Stimulated activated CD4-positive, alpha-beta T cell treated with anti-CD3 and anti-CD28 coated beads, Interleukin-4, amount 100 ng/mL, for 24 hours (primary cell): ENCODE data around the gene HADHA.
"Not testable (repeated sequence)": the region's sequence is repeated elsewhere in the genome, so short reads cannot be mapped to it uniquely, and the experiment has no call there.

Experiments used
- DNase-seq: peaks from one replicate; pipeline ENCODE4 v3.0.0-alpha.2; 2020

HADHA gene

GRCh38 chr2:26172871-26173775, 71.3 kb downstream of the HADHA start, which contains the start of gene GAREM2:
GAREM2 (plus strand) TSS chr2:26173088; CDS start chr2:26173221, 133 bp downstream.
- DNase-seq, result no peak

- no peak for DNase-seq
Observed at GRCh38 chr2:26172189-26172870, 72.1 kb downstream of the HADHA start.

- no peak for DNase-seq
Observed at GRCh38 chr2:26170795-26171194, 73.6 kb downstream of the HADHA start.

GRCh38 chr2:26169681-26170414, 74.6 kb downstream of the HADHA start:
- DNase-seq, result no peak

GRCh38 chr2:26169226-26169625, 75.2 kb downstream of the HADHA start:
- no peak for DNase-seq

GRCh38 chr2:26168785-26169184, 75.6 kb downstream of the HADHA start:
- no peak for DNase-seq

- not testable (repeated sequence) for DNase-seq
Observed at GRCh38 chr2:26166541-26166940, 77.9 kb downstream of the HADHA start.

- DNase-seq, result no peak
Observed at GRCh38 chr2:26165403-26165802, 79.0 kb downstream of the HADHA start.

GRCh38 chr2:26164641-26165211, 79.7 kb downstream of the HADHA start:
- DNase-seq, result no peak

- no peak for DNase-seq
Observed at GRCh38 chr2:26164231-26164630, 80.2 kb downstream of the HADHA start.

GRCh38 chr2:26162963-26163362, 81.5 kb downstream of the HADHA start:
- DNase-seq, result no peak

GRCh38 chr2:26161926-26162325, 82.5 kb downstream of the HADHA start:
- DNase-seq, result no peak

- DNase-seq, result no peak
Observed at GRCh38 chr2:26157580-26157979, 86.9 kb downstream of the HADHA start.

GRCh38 chr2:26150243-26150642, 94.2 kb downstream of the HADHA start:
- DNase-seq, result no peak

- DNase-seq, result no peak
Observed at GRCh38 chr2:26148501-26148900, 95.9 kb downstream of the HADHA start.

GRCh38 chr2:26144953-26145680, 99.3 kb downstream of the HADHA start:
- peak; percentile 71 for DNase-seq

GRCh38 chr2:26144031-26144430, 100.4 kb downstream of the HADHA start:
- DNase-seq, result no peak

GRCh38 chr2:26141145-26141769, 103.2 kb downstream of the HADHA start:
- DNase-seq, result no peak
